Thymus (tissue), 11 donors: Measurements from ENCODE around the gene DYRK1A. TPM values are rescaled to one million over a fixed set of nuclear protein-coding genes. Genes with fewer than 3 reads are reported as not detected.

ENCODE experiments used
- DNase-seq, 9 donors: peaks; one replicate each; pipeline ENCODE4 v3.0.0-alpha.2; 2013; ENCODE audit warnings: low spot score in 9 of 9, low read depth in 6 of 9, missing footprints in 1 of 9
- H3K27ac ChIP-seq, 2 donors: one replicate each; pipeline ENCODE4 v1.5.1; 2013; ENCODE audit warnings: control low read depth in 1 of 2, low read depth in 1 of 2, low read length in 1 of 2, mild to moderate bottlenecking in 1 of 2, moderate library complexity in 1 of 2
- H3K27me3 ChIP-seq, 2 donors: one replicate each; pipeline ENCODE4 v1.5.1; 2013; ENCODE audit warnings: low read length in 1 of 2; ENCODE audit not compliant: control insufficient read depth in 2 of 2, insufficient read depth in 1 of 2
- H3K36me3 ChIP-seq, 2 donors: one replicate each; pipeline ENCODE4 v1.5.1; 2013; ENCODE audit warnings: low read length in 1 of 2, mild to moderate bottlenecking in 1 of 2, moderate library complexity in 1 of 2; ENCODE audit not compliant: control insufficient read depth in 2 of 2, insufficient read depth in 2 of 2
- H3K4me1 ChIP-seq, 2 donors: one replicate each; pipeline ENCODE4 v1.5.1; 2013; ENCODE audit warnings: low read length in 2 of 2; ENCODE audit not compliant: control insufficient read depth in 2 of 2, insufficient read depth in 2 of 2
- H3K4me3 ChIP-seq, 2 donors: one replicate each; pipeline ENCODE4 v1.5.1; 2013; ENCODE audit warnings: low read length in 2 of 2, control low read depth in 1 of 2, mild to moderate bottlenecking in 1 of 2
- H3K9me3 ChIP-seq, 2 donors: one replicate each; pipeline ENCODE4 v1.5.1; 2013; ENCODE audit warnings: low read length in 1 of 2, mild to moderate bottlenecking in 1 of 2; ENCODE audit not compliant: control insufficient read depth in 2 of 2, insufficient read depth in 1 of 2
- WGBS: extraction: QIAGEN DNeasy Blood & Tissue Kit; methylation state at CpG from one replicate; pipeline ENCODE4 v1.1.7; 2013; 5-methylcytosine and 5-hydroxymethylcytosine counted together
- polyA plus RNA-seq: library from polyadenylated mRNA; stranded (reverse); fragments of 200-250 nt; gene quantifications from one replicate; pipeline ENCODE4 v1.2.3, GENCODE V29; 2013
- total RNA-seq: library from RNA; stranded (reverse); fragments of 120-200 nt; gene quantifications from one replicate; pipeline ENCODE4 v1.2.4, GENCODE V29; 2013
- donor health status: healthy.

The DYRK1A gene
- total and polyA plus RNA-seq, 2 donors = 53.3 to 64.7 TPM

- no peak overlapping the region for H3K4me3 ChIP-seq
- no peak for DNase-seq
- H3K27ac ChIP-seq = no peak overlapping the region
- WGBS = 98% methylated on average over 2 of the region's 2 CpGs
- no peaks in the 10 kb centered on the region for H3K4me1 ChIP-seq
- H3K9me3 ChIP-seq = peaks cover 0 to 5% of the 10 kb centered on the region in 2 donors
- H3K36me3 ChIP-seq = no peaks in the 10 kb centered on the region
- H3K27me3 ChIP-seq = no peaks in the 10 kb centered on the region
These were observed 28.7 kb upstream of the DYRK1A start for GRCh38 chr21:37337831-37338230.

DNA sequence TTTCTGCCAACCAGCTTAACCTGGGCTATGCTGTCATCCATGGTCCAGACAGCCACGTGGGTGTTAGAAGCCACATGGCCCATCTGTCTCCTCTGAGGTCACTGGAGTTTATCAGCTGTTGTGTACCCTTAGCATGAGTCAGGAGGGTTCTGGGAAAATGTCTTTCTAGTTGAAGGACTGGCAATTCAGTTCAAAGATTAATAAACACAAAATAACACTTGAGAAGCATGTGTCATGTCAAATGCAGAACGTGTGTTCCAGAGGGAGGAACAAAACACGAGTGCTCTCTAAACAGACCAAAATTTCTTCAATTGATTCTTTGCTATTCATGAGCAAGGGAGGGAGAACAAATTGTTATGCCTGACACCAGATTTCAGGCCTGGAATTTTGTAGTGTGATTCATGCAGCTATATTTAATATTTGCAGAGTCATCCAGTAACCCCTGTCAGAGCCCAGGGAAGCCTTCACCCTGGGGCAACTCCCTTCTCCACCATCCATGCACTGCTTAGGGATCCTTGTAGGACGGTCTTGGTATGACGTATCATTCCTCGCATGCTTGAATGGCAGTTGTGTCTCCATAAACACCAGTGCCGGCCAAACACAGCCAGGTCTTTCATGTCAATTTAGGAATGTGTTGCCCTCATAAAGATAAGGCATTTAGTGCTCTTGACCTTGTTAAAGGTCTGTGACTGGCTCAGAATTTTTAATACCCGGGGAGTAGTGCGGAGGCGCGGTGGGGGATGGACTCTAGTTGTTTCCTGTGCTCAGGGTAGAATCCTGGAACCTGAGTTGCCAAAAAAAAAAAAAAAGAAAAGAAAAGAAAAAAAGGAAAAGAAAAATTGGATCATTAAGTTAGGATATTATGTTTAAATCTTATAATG is 27.7 kb upstream of the DYRK1A start:
- Histone ChIP-seq H3K4me1 (no peaks in the 10 kb centered on the region), H3K9me3 (peaks cover 0 to 5% of the 10 kb centered on the region in 2 donors), H3K27me3 (no peaks in the 10 kb centered on the region), H3K27ac (no peak overlapping the region), H3K36me3 (no peaks in the 10 kb centered on the region), H3K4me3 (no peak overlapping the region)
- WGBS = 83% methylated on average over 11 of the region's 11 CpGs
- DNase-seq = no peak

DNA sequence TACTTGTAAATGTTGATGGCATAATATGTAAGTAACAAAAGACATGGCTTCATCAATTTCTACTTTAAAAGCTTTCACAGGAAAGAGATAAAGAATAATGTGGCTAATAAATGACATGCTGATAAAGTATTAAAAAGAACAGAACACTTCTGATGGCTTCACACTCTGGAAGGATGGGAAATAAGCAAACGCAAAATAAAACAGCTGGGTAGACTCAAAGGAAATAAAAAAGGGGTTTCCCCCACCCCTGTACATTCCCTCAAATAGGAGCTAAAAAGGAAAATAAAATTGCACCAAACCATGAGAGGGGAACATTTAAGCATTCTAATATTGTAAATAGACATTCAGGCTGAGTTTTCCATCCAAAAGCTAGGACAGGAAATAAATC is 27.0 kb upstream of the DYRK1A start:
- no peak for DNase-seq
- Histone ChIP-seq H3K4me1 (no peaks in the 10 kb centered on the region), H3K4me3 (no peak overlapping the region), H3K36me3 (no peaks in the 10 kb centered on the region), H3K27me3 (no peaks in the 10 kb centered on the region), H3K27ac (no peak overlapping the region), H3K9me3 (peaks cover 0 to 5% of the 10 kb centered on the region in 2 donors)
- WGBS = 82% methylated on average over 1 of the region's 1 CpG

DNA sequence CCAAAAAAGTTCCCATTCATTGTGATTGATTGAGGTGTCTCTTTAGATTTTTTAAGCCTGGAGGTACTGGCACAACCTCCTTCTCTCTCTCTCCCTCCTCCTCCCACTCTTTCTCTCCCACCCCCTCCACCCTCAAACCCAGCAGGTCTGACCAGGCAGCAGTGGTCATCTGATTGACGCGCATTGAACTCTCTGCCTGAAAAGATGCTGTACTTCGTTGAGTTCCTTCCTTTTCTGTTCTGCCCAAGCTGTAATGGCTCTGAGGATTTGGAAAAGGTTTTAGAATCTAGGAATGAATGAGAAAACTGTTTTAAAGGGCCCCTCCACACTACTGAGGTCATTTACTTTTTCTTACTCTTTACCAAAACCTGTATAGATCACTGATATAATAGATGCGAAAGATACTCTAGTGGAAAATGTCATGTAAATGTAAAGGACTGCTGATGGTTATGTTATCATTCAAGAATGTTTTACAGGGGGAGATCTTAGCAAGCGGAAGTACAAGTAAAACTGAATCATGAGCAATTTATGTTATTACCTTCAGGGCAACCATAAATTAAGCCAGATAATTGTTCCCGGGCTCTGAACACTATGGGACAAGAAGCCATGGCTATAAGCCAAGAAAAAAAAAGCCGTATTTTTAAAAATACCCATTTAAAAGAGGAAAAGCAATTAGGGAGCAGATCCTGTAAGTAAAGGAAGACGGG is 25.2 kb upstream of the DYRK1A start:
- Histone ChIP-seq H3K4me3 (no peak overlapping the region), H3K9me3 (peaks cover 0 to 5% of the 10 kb centered on the region in 2 donors), H3K27ac (no peak overlapping the region), H3K27me3 (no peaks in the 10 kb centered on the region), H3K4me1 (no peaks in the 10 kb centered on the region), H3K36me3 (no peaks in the 10 kb centered on the region)
- WGBS = 94% methylated on average over 8 of the region's 8 CpGs
- no peak for DNase-seq

- no peaks in the 10 kb centered on the region for H3K27me3 ChIP-seq
- WGBS = 93% methylated on average over 9 of the region's 9 CpGs
- H3K9me3 ChIP-seq = peaks cover 0 to 5% of the 10 kb centered on the region in 2 donors
- no peak overlapping the region for H3K4me3 ChIP-seq
- no peak overlapping the region for H3K27ac ChIP-seq
- no peaks in the 10 kb centered on the region for H3K4me1 ChIP-seq
- no peak for DNase-seq
- H3K36me3 ChIP-seq = no peaks in the 10 kb centered on the region
These were observed 24.4 kb upstream of the DYRK1A start for GRCh38 chr21:37342046-37342632.

GRCh38 chr21:37346841-37347430 is 19.6 kb upstream of the DYRK1A start:
- Histone ChIP-seq H3K27ac (no peak overlapping the region), H3K36me3 (no peaks in the 10 kb centered on the region), H3K4me3 (no peak overlapping the region), H3K9me3 (peaks cover 0 to 16% of the 10 kb centered on the region in 2 donors), H3K4me1 (no peaks in the 10 kb centered on the region), H3K27me3 (no peaks in the 10 kb centered on the region)
- no peak for DNase-seq
- 96% methylated on average over 2 of the region's 2 CpGs for WGBS

- no peaks in the 10 kb centered on the region for H3K4me1 ChIP-seq
- peaks cover 0 to 10% of the 10 kb centered on the region in 2 donors for H3K9me3 ChIP-seq
- WGBS = 90% methylated on average over 2 of the region's 2 CpGs
- no peaks in the 10 kb centered on the region for H3K27me3 ChIP-seq
- no peak overlapping the region for H3K27ac ChIP-seq
- DNase-seq = no peak
- no peaks in the 10 kb centered on the region for H3K36me3 ChIP-seq
- H3K4me3 ChIP-seq = no peak overlapping the region
These were observed 17.9 kb upstream of the DYRK1A start for GRCh38 chr21:37348664-37349063.

- H3K4me1 ChIP-seq = no peaks in the 10 kb centered on the region
- no peak overlapping the region for H3K4me3 ChIP-seq
- no peaks in the 10 kb centered on the region for H3K27me3 ChIP-seq
These were observed 16.1 kb upstream of the DYRK1A start for GRCh38 chr21:37350472-37350871.

GRCh38 chr21:37356706-37357105 is 9.9 kb upstream of the DYRK1A start:
- DNase-seq = no peak
- Histone ChIP-seq H3K4me3 (no peak overlapping the region), H3K27ac (no peak overlapping the region), H3K36me3 (no peaks in the 10 kb centered on the region), H3K27me3 (no peaks in the 10 kb centered on the region), H3K4me1 (peaks cover 9 to 11% of the 10 kb centered on the region in 2 donors), H3K9me3 (no peaks in the 10 kb centered on the region)
- 83% methylated on average over 5 of the region's 5 CpGs for WGBS

More at GRCh38 chr21:37350472-37350871, 16.1 kb upstream of the DYRK1A start:
- Histone ChIP-seq H3K36me3 (no peaks in the 10 kb centered on the region), H3K27ac (no peak overlapping the region), H3K9me3 (peaks cover 0 to 10% of the 10 kb centered on the region in 2 donors)
- no peak for DNase-seq
